Measurements from ENCODE around the gene PLCE1.

DNA sequence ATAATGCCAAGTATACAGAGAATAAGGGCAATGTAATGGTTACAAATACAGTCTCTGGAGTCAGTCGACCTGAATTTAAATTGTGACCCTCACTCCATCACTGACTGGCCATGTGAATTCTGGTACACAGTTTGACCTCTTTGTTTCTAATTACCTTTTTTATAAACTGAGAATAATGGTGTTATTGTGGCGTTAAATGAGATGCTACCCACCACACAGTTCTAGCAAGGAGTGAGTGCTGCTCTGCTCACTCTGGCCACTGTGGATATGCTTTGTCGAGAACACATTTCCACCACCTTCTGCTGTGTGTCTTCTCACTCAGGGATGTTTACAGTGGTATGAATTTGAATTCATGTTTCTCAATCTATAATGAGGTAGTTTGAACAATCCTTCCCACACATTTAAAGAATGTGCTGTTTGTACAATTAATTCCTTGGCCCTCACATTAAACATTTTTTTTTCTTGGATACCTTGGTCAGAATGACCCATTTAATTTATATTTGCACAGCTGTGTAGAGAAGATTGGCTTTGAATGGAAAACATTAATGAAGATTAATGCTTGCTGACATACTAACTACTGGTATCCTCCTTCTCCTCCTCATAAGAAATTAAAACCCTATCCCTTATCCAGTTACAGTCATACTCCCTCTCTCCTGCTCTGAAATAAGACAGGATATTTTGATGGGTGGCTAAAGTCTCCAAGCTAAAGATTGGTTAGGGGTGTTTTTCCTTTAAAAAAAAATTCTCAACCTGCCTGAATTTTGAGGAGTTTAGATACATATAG lies 42.4 kb downstream of the PLCE1 start:
- TF ChIP-seq CTCF (conservative IDR thresholded peaks at IDR 0.05; ENCODE audit: low read depth in 2 of 2) (no peak), JUNB (IDR thresholded peaks at IDR 0.05; ENCODE audit: unreplicated experiment) (no peak), EZH2 (IDR thresholded peaks at IDR 0.05; ENCODE audit: low read depth, unreplicated experiment) (no peak), POLR2AphosphoS5 (IDR thresholded peaks at IDR 0.05; ENCODE audit: low read depth) (no peak), EZH2phosphoT487 (IDR thresholded peaks at IDR 0.05; ENCODE audit: unreplicated experiment) (no peak), CREB1 (CRISPR knock-in tag; IDR thresholded peaks at IDR 0.05; ENCODE audit: low read depth) (no peak)
- TF ChIP-seq, protein P1, sequence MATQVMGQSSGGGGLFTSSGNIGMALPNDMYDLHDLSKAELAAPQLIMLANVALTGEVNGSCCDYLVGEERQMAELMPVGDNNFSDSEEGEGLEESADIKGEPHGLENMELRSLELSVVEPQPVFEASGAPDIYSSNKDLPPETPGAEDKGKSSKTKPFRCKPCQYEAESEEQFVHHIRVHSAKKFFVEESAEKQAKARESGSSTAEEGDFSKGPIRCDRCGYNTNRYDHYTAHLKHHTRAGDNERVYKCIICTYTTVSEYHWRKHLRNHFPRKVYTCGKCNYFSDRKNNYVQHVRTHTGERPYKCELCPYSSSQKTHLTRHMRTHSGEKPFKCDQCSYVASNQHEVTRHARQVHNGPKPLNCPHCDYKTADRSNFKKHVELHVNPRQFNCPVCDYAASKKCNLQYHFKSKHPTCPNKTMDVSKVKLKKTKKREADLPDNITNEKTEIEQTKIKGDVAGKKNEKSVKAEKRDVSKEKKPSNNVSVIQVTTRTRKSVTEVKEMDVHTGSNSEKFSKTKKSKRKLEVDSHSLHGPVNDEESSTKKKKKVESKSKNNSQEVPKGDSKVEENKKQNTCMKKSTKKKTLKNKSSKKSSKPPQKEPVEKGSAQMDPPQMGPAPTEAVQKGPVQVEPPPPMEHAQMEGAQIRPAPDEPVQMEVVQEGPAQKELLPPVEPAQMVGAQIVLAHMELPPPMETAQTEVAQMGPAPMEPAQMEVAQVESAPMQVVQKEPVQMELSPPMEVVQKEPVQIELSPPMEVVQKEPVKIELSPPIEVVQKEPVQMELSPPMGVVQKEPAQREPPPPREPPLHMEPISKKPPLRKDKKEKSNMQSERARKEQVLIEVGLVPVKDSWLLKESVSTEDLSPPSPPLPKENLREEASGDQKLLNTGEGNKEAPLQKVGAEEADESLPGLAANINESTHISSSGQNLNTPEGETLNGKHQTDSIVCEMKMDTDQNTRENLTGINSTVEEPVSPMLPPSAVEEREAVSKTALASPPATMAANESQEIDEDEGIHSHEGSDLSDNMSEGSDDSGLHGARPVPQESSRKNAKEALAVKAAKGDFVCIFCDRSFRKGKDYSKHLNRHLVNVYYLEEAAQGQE (IDR thresholded peaks at IDR 0.05; ENCODE audit: unreplicated experiment): no peak
